Epidermal melanocyte (primary cell): ENCODE data around the gene KLHL4.
"Not testable (repeated sequence)": the region's sequence is repeated elsewhere in the genome, so short reads cannot be mapped to it uniquely, and the experiment has no call there.

ENCODE experiments used
- DNase-seq: peaks from one replicate; pipeline ENCODE4 v3.0.0; 2011; ENCODE audit warnings: low spot score; ENCODE audit not compliant: insufficient read length

Gene KLHL4, protein sequence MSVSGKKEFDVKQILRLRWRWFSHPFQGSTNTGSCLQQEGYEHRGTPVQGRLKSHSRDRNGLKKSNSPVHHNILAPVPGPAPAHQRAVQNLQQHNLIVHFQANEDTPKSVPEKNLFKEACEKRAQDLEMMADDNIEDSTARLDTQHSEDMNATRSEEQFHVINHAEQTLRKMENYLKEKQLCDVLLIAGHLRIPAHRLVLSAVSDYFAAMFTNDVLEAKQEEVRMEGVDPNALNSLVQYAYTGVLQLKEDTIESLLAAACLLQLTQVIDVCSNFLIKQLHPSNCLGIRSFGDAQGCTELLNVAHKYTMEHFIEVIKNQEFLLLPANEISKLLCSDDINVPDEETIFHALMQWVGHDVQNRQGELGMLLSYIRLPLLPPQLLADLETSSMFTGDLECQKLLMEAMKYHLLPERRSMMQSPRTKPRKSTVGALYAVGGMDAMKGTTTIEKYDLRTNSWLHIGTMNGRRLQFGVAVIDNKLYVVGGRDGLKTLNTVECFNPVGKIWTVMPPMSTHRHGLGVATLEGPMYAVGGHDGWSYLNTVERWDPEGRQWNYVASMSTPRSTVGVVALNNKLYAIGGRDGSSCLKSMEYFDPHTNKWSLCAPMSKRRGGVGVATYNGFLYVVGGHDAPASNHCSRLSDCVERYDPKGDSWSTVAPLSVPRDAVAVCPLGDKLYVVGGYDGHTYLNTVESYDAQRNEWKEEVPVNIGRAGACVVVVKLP

DNA sequence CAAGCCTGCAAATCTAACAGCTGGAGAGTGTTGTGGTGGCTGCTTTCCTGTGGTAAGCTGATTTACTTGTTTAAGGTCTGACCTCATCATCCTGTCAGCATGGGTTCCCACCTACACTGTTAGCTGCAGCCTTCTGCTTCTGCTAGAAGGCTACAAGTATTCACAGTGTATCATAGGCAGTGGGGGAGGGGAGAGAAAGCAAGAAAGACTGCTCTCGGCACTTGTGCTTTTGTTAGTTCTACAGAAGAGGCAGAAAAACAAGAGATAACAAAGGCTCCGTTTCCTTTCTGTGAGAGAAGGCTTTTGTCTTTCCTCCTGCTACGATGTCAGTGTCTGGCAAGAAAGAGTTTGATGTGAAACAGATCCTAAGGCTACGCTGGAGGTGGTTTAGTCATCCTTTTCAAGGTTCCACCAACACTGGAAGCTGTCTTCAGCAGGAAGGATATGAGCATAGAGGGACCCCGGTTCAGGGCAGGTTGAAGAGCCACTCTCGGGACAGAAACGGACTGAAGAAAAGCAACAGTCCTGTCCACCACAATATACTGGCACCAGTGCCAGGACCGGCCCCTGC is at the start of gene KLHL4:
Gene KLHL4 (plus strand): TSS at position 232 of the 571 bp plus-strand sequence. CDS start 92 bp downstream, at position 324.
- DNase-seq, result no peak

GRCh38 chrX:87468941-87469340 is 48.7 kb upstream of the KLHL4 start:
- DNase-seq, result no peak

GRCh38 chrX:87475793-87476192 is 41.8 kb upstream of the KLHL4 start:
- DNase-seq, result no peak

GRCh38 chrX:87478703-87479102 is 38.9 kb upstream of the KLHL4 start:
- not testable (repeated sequence) for DNase-seq

DNA sequence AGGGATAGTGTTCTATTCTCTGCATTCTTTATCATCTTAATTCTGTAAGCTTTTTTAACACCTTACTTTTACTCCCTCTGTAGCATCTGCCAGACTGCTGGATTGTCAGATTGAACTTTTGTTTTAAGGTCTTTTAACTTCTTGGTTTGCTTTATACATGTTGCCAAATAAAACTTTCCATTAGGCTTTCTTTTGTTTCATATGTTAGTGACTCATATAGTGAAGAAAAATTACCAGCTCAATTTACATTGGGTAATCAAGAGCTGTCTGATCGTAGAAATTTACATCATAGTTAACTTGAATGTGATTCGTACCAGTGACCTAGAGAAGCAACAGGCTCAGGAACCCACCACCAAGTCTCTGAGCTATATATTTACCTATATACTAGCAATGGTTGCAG is 28.5 kb upstream of the KLHL4 start:
- no peak for DNase-seq

DNA sequence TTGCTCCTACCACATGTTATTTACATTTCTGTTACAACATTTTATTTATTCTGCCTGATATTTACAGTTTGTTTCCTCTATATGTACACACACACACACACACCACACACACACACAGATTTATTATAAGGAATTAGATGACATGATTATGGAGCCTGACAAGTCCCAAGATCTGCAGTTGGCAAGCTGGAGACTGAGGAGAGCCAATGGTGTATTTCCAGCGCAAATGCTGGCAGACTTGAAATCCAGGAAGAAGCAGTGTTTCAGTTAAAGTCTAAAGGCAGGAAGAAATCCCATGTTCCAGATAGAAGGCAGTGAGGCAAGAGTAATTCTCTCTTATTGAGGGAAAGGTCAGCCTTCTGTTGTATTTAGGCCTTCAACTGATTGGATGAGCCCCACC is 1.8 kb upstream of the KLHL4 start:
- no peak for DNase-seq

DNA sequence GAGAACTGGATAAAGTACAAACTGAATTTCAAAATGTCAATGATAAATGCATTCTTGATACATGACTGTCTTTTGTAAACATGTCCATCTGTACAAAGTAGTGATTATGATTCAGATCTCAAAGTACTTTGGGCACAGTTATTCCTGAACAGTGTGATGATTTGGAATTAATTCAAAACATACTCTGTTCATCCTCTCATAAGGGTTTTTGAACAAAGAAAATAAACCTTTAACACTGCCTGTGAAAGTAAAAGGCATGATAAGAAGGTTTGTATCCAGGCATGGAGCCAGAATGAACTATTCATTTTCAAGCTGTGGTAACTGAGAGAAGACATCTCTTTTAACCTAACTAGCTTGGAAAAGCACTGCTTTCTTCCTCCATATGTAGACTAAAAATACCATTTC is 883 bp upstream of the KLHL4 start:
- DNase-seq, result no peak

- DNase-seq, result no peak
Observed at GRCh38 chrX:87518504-87518903, 902 bp downstream of the KLHL4 start.

DNA sequence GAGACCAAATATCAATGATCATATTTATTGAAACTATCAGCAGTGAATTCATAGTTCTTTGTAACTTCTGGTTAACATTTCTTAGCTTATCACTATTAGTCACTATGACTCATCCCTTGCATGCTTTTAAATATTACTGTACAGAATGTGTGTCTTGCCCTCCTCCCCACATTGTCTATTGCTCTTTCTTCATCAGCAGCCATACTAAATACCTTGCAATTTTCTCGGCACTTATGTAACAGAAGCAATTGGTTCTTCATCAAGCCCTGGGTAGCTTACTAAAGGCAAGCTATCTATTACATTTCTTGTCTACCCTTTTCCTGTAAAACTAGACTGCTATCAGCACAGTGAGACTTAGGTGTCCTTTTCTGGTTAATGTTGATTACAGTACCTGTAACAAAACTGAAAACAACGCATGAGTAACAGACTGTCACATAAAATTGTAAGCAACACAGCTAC is 8.2 kb downstream of the KLHL4 start:
- DNase-seq, result no peak

- no peak for DNase-seq
Observed at GRCh38 chrX:87526281-87526680, 8.7 kb downstream of the KLHL4 start.

DNA sequence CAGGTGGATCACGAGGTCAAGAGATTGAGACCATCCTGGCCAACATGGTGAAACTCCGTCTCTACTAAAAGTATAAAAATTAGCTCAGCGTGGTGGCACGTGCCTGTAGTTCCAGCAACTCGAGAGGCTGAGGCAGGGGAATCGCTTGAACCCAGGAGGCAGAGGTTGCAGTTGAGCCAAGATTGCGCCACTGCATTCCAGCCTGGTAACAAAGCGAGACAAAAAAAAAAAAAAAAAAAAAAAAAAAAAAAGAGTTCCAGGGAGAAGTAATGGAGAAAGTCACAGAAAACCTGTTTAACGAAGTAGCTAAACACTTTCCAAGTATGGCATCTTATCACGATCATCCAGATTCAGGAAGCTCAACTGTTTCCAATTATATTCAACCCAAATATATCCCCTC is 10.9 kb downstream of the KLHL4 start:
- DNase-seq, result no peak

DNA sequence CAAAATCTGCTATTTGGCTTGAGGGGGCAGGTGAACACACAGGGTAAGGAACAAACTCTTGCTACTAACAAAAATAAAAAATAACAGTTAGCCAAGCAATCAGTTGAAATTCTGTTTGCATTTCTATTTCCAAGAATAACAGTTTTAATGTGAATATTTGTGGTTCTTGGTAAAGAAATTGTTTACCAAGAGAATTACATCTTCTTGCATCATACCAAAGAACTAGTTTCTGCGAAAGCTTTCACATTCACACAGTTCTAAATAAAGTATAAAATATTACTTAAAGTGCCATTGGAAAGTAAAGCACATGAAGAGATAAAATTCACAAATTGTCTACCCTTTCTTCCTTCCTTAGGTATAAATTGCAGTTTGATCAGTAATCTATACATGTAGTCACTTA is 54.4 kb downstream of the KLHL4 start:
- DNase-seq, result no peak

DNA sequence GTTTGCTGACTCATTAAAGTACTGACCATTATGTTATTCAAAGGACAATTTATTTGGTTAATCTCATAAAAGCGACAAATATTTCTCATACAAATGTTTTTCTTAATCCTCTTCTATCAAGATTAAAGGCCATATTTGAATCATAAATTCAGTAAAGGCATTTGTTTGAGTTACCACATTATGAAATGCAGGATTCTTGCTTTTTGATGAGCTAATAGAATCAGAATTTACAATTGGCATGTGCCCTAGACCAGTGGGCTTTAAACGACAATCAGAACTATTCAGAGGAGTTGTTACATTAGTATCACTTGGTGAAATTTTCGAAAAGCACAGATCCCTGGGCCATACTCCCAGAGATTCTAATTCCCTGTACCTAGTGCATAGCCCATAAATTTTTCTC is 55.3 kb downstream of the KLHL4 start:
- no peak for DNase-seq

GRCh38 chrX:87578978-87579377 is 61.4 kb downstream of the KLHL4 start:
- no peak for DNase-seq

DNA sequence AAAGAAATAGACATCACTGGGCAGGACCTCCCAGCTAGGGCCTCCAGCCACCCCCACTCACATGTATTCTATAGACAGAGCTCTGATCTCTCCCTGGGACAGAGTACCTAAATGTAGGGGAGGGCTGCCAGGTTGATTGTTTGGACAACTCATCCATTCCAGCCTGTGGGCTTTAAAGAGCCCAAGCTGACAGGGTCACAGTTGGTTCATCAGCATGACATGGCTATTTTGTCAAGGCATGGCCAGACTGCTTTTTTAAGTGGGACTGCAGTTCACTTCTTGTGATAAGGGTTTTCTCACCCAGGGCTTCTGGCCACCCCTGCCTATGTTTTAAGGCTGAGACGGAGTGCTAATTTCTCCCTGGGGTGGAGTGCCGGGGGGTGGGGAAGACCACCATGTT is 63.3 kb downstream of the KLHL4 start:
- no peak for DNase-seq

DNA sequence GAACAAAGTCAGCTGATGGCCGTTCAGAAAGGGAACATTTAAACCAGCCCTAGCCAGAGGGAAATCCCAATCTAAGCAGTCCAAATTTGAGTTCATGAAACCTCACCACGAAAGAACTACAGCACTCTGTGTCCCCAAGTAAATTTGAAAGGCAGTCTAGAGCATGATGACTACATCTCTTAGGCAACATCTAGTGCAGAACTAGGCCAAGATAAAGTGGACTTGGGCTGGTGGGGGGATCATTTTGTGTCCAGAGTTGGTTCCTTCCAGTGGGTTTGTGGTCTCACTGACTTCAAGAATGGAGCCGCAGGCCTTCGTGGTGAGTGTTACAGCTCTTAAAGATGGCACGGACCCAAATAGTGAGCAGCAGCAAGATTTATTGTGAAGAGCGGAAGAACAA is 64.9 kb downstream of the KLHL4 start:
- DNase-seq, result no peak

DNA sequence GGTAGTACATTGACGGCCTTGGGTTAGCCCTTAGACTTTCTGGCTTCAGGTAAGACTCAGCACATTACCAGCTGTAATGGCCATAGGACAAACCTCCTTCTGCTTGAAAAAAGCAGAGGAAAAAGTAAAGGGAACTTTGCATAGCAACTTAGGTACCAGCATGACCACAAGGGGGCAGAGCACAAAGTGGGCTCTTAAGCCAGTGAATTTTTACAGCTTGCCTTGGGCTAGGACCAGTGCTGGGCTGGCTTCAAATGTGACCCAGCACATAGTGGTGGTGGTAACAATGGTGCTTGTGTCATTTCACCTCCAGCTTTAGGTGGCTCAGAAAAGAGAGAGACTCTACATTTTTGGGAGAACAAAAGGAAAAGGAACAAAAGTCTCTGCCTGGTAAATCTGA is 66.1 kb downstream of the KLHL4 start:
- DNase-seq, result no peak

DNA sequence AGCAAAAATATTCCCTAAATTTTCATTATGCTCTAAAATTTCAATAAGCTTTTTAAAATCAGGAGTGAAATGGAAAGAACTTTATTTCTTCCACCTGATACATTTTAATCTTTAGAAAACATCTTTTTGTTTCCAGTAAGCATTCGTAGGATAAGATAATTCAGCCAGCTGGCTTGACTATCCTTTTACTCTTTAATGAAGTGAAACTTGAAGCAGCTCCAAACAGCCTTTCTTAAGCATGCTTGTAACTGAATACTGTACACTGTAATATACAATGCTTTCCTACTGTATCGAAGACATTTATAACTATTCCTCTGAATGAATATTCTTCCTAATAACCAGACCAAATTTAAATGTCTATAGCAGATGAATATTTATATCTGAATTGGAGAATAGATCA is 98.8 kb downstream of the KLHL4 start:
- DNase-seq, result no peak

GRCh38 chrX:87621697-87622096 is 104.1 kb downstream of the KLHL4 start:
- DNase-seq, result no peak

GRCh38 chrX:87626996-87627395 is 109.4 kb downstream of the KLHL4 start:
- no peak for DNase-seq

GRCh38 chrX:87634361-87634760 is 116.8 kb downstream of the KLHL4 start:
- DNase-seq, result no peak

DNA sequence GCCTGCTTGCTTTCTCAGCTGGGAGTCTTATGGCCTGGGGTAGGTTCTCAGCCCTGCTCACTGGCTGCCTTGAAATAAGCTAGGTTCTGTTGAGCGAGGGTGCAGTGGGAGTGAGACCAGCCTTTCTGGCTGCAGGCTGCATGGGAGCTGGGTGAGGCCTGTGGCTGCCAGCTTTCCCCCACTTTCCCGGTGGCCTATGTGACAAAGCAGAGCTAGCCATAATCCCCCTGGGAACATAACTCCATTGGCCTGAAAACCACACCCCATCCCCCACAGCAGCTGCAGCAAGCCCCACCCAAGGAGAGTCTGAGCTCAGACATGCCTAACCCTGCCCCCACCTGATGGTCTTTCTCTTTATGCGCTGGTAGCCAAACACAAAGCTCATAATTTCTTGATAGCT is 118.9 kb downstream of the KLHL4 start:
- no peak for DNase-seq
